C1 segment of cervical spinal cord (tissue), 14 donors: Measurements from ENCODE around the gene TGM4.
A peak's percentile ranks its signal among the peaks of the same experiment; 100 is the strongest.

Experiments
- DNase-seq, 14 donors: peaks; one replicate each; lab custom pipeline; 2025; lab: John Stamatoyannopoulos, UW

TGM4 gene

GRCh38 chr3:44952689-44953088 lies 78.3 kb downstream of the TGM4 start:
- DNase-seq, result no peak

DNA sequence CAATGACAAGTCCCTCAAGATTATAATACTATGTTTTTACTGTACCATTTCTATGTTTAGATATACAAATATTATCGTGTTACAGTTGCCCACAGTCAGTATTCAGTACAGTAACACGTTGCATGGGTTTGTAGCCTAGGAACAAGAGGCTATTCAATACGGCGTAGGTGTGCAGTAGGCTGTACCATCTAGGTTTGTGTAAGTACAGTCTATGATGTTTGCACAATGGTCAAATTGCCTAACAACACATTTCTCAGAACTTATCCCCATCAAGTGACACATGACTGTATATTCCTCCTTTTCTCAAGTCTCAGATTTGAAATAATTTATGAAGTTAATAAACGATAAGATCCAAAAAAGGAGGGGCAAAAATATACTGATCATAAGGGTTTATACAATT lies 79.9 kb downstream of the TGM4 start:
- no peak for DNase-seq

DNA sequence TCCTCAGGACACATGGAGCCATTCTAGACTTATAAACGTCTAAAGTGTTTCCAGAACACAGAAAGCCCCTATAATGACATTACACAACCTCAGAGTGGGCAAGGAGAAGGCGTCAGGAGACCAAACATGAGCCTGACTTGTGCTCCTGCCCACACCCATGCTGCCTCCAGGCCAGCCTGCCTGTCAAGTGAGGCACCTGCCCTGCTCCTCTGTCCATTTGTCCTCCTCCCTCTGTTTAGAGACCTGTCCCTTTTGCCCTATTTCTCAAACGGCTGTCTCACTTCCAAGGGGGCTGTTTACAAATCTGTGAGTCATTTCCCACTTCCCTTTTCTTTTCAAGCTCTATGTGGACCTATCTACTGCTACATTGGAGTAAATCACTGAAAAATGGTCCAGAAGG lies 80.6 kb downstream of the TGM4 start:
- peak in 2 of 14 donors; percentile 2 to 28 for DNase-seq

DNA sequence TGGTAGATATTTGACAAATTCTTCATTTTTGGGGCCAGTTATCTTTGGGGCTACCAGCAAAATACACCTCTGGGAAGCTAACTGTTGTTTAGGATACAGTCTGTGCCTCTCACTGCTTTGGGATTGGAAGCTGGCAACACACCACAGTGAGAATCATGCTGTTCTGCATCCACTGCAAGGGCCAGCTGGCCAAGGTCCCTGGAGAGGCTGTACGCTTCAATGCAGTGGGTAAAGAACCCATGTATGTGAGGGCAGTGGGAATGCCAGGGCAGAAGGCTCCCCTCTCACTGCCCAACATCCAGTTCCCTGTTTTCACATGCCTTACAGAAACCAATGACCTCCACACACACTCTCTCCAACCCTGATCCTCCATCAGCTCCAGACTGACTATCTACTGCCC lies 81.5 kb downstream of the TGM4 start:
- peak in 1 of 14 donors; percentile 13 for DNase-seq

GRCh38 chr3:44957986-44958385 lies 83.6 kb downstream of the TGM4 start:
- no peak for DNase-seq

DNA sequence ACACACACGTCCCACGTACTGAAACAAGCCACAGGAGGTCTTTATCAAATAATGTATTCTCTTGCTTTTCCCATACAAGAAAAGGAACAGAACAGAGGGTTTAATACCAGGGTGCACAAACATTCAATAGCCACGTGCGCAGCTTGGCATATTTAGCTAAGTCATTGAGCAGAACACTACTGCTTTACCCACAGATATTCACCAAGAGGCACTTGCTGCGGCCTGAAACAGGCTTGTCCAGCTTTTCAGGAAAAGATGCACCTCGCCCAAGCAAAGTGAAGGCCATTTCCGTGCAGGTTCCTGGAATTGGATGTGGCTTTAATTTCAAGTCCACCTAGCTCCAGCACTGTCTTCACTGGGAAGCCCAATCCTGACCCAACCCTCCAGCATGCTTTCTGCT lies 84.0 kb downstream of the TGM4 start:
- DNase-seq, result no peak

GRCh38 chr3:44960387-44961026 lies 86.1 kb downstream of the TGM4 start:
- DNase-seq, result no peak

DNA sequence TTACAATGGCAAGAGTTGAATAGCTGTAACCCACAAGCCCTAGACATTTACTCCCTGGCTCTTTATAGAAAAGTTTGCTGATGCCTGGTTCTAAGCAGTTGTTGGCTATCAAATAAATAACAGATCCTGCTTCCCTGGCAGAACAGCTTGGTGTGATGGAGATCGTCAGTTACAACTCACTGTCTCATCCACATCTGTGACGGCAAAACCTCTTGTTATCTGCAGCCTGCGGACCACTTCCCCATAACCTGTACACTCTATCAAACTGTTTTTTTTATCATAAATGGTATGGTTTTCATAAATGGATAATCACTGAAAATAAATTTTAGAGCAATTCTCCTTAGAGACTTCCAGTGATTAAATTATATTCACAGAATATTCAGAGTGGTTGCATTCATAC lies 87.5 kb downstream of the TGM4 start:
- DNase-seq, result no peak

DNA sequence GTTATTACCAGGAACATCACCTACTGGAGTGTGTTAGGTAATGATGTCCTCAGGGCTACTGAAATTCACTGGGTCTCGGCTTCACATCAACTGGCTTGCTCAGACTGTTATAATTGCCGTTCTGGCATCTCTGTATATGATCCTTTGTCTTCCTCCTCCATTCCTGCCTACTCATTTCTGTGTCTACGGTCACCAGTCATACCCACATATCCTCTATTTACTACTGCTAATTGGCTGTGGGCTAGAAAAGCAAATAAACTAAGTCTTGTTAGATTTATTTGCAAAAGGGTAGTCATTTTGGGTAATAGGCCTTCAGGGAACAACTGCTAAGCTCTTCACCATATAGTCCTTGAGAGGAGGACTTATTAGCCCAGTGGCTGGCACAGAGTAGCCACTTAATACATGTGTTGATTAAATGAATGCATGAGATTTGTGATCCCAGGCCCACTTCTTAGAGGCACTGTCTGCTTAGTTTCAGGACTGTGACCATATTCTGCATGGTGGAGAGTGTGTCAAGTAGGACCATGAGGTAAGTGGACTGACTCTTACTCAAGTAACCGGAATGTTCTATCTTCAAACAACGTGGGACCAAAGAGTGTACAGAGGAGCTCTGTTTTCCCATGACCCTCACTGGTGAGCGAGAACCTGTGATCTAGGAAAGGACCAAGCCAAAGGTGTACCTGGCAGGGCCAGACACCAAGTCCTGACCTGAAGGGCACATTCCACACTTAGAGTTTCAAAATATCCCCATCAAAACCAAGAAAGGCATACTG lies 88.4 kb downstream of the TGM4 start:
- no peak for DNase-seq

DNA sequence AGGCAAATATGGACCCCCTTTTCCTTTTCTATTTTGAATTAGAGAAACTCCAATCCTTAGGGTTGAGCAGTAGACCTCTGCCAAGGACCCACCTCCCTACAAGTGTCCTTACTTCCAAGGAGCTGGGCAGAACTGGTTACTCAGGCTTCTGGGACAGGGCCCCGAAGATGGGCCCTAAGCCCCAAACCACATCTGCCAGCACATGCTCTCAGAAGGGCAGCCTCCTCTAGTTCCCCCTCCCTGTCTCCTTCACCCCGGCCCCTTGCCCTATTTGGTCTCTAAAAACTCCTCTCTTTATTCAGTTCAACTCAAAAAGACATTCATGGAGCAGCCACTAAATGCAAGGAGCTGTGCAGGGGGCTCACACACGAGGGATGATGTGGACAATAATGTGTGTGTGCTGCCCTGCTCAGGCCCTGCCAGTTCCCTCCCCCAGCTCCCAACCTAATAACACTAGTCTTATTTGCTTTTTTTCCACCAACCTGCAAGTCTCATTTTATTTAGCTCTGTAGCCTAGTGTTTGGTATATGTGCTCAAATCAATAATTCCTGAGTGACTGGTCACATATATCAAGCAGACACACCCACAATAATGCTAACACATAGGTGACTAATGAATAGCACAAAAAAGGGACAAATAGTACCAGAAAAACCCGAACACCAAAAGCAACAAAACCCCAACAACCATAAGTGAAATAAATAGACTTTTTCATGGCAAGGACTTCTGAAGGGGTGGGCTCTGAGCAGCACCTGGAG lies 89.3 kb downstream of the TGM4 start:
- no peak for DNase-seq
